Fibroblast of lung (primary cell): ENCODE results near the gene MRPL46. TPM values are rescaled to one million over a fixed set of nuclear protein-coding genes. Genes with fewer than 3 reads are reported as not detected.
"Not testable (repeated sequence)": the region's sequence is repeated elsewhere in the genome, so short reads cannot be mapped to it uniquely, and the experiment has no call there.

ENCODE experiments used
- DNase-seq, 2 donors: peaks; one replicate each; pipeline versions ENCODE4 v3.0.0 to v3.0.0-alpha.2; 2010; ENCODE audit warnings: low read depth in 2 of 2
- H2AFZ ChIP-seq: 2 replicates; pipeline ENCODE4 v1.5.1; 2012; ENCODE audit warnings: low read length, control low read depth, inconsistent platforms
- H3K27ac ChIP-seq: 2 replicates; pipeline ENCODE4 v1.5.1; 2011; ENCODE audit warnings: low read length, control low read depth; ENCODE audit not compliant: insufficient read depth
- H3K27me3 ChIP-seq: 2 replicates; pipeline ENCODE4 v1.5.1; 2011; ENCODE audit warnings: mild to moderate bottlenecking, low read length; ENCODE audit not compliant: control insufficient read depth, insufficient read depth
- H3K36me3 ChIP-seq: 2 replicates; pipeline ENCODE4 v1.5.1; 2011; ENCODE audit warnings: low read length; ENCODE audit not compliant: control insufficient read depth, insufficient read depth
- H3K4me1 ChIP-seq: 2 replicates; pipeline ENCODE4 v1.5.1; 2011; ENCODE audit warnings: low read length; ENCODE audit not compliant: control insufficient read depth, insufficient read depth; ENCODE audit errors: extremely low read depth
- H3K4me2 ChIP-seq: 2 replicates; pipeline ENCODE4 v1.5.1; 2011; ENCODE audit warnings: low read length, control low read depth; ENCODE audit not compliant: insufficient read depth; ENCODE audit errors: extremely low read depth
- H3K4me3 ChIP-seq, 4 experiments: fragments of 200-600 bp in 1 of 4; sonication (generic) in 1 of 4; replicated peaks in 1 of 4; 2 replicates each; pipeline ENCODE4 v1.5.1; 2011 to 2016; ENCODE audit warnings: low read length in 4 of 4, low read depth in 3 of 4, mild to moderate bottlenecking in 3 of 4, control low read depth in 2 of 4, inconsistent platforms in 1 of 4, mixed read lengths in 1 of 4; ENCODE audit not compliant: insufficient read depth in 1 of 4; ENCODE audit errors: control extremely low read depth in 1 of 4
- H3K79me2 ChIP-seq: 2 replicates; pipeline ENCODE4 v1.5.1; 2012; ENCODE audit warnings: mild to moderate bottlenecking, low read length, inconsistent platforms; ENCODE audit not compliant: control insufficient read depth, insufficient read depth
- H3K9ac ChIP-seq: 2 replicates; pipeline ENCODE4 v1.5.1; 2011; ENCODE audit warnings: mild to moderate bottlenecking, low read length, control low read depth; ENCODE audit not compliant: insufficient read depth
- H3K9me3 ChIP-seq: 2 replicates; pipeline ENCODE4 v1.5.1; 2012; ENCODE audit warnings: low read depth, low read length; ENCODE audit not compliant: control insufficient read depth, insufficient read depth
- H4K20me1 ChIP-seq: 2 replicates; pipeline ENCODE4 v1.5.1; 2011; ENCODE audit warnings: low read length; ENCODE audit not compliant: control insufficient read depth, insufficient read depth; ENCODE audit errors: extremely low read depth
- CTCF ChIP-seq, 2 donors: IDR thresholded peaks in 1 of 2; conservative IDR thresholded peaks in 1 of 2; 1 replicate in 1 of 2; 2 replicates in 1 of 2; pipeline ENCODE4 v1.5.1; 2011 to 2012; ENCODE audit warnings: low read length in 2 of 2, control low read depth in 1 of 2, inconsistent platforms in 1 of 2, low read depth in 1 of 2, mild to moderate bottlenecking in 1 of 2
- EZH2 ChIP-seq: IDR thresholded peaks from 2 replicates; pipeline ENCODE4 v1.5.1; 2012; ENCODE audit warnings: low read length, control low read depth, mild to moderate bottlenecking; ENCODE audit errors: missing control alignments
- polyA plus RNA-seq, 2 donors: library from polyadenylated mRNA; depleted of rRNA in 1 of 2; stranded (reverse) in 1 of 2; unstranded in 1 of 2; fragments of >200 nt; gene quantifications; 2 replicates each; pipeline ENCODE4 v1.2.1, GENCODE V29; 2011 to 2012; ENCODE audit warnings: missing spikeins in 1 of 2
- total RNA-seq: library from RNA; depleted of rRNA; stranded (reverse); fragments of >200 nt; gene quantifications from 2 replicates; pipeline ENCODE4 v1.2.1, GENCODE V29; 2014

MRPL46 gene
- total and polyA plus RNA-seq, 2 donors (not counting 1 experiment from before 2014, with no cell fraction given): 13.7 to 21.4 TPM

- Histone ChIP-seq H3K36me3 (no peaks in the 10 kb centered on the region), H2AFZ (no peak overlapping the region), H3K27ac (no peak overlapping the region), H3K9me3 (no peaks in the 10 kb centered on the region), H3K4me2 (no peak overlapping the region), H3K79me2 (no peaks in the 10 kb centered on the region), H4K20me1 (no peaks in the 10 kb centered on the region), H3K9ac (no peak overlapping the region), H3K4me3 (no peak overlapping the region), H3K27me3 (no peaks in the 10 kb centered on the region), H3K4me1 (no peaks in the 10 kb centered on the region)
- TF ChIP-seq CTCF (conservative IDR thresholded peaks at IDR 0.05 in 1 of 2, IDR thresholded peaks at IDR 0.05 in 1 of 2; ENCODE audit: low read depth in 1 of 2, low read length in 2 of 2): no peak
- TF ChIP-seq EZH2: no peak
- DNase-seq: no peak
These were observed 26.0 kb downstream of the MRPL46 start for GRCh38 chr15:88441076-88441730.

GRCh38 chr15:88440021-88440420, 27.2 kb downstream of the MRPL46 start:
- no peaks in the 10 kb centered on the region for H3K9me3 ChIP-seq
- H3K4me3 ChIP-seq: no peak overlapping the region
- no peaks in the 10 kb centered on the region for H4K20me1 ChIP-seq
- no peak overlapping the region for H3K9ac ChIP-seq
- H3K27me3 ChIP-seq: no peaks in the 10 kb centered on the region
- TF ChIP-seq EZH2 (no peak), CTCF (conservative IDR thresholded peaks at IDR 0.05 in 1 of 2, IDR thresholded peaks at IDR 0.05 in 1 of 2; ENCODE audit: low read depth in 1 of 2, low read length in 2 of 2) (no peak)
- no peak overlapping the region for H2AFZ ChIP-seq
- no peak overlapping the region for H3K27ac ChIP-seq
- peak; percentile 5 to 95 for DNase-seq
- H3K36me3 ChIP-seq: no peaks in the 10 kb centered on the region
- no peak overlapping the region for H3K4me2 ChIP-seq
- H3K79me2 ChIP-seq: no peaks in the 10 kb centered on the region
- no peaks in the 10 kb centered on the region for H3K4me1 ChIP-seq

GRCh38 chr15:88438181-88438580, 29.0 kb downstream of the MRPL46 start:
- no peak for DNase-seq
- Histone ChIP-seq H3K4me2 (no peak overlapping the region), H3K9ac (no peak overlapping the region), H4K20me1 (no peaks in the 10 kb centered on the region), H3K36me3 (no peaks in the 10 kb centered on the region), H3K4me3 (no peak overlapping the region), H3K27ac (no peak overlapping the region), H3K9me3 (no peaks in the 10 kb centered on the region), H3K79me2 (no peaks in the 10 kb centered on the region), H2AFZ (no peak overlapping the region), H3K4me1 (no peaks in the 10 kb centered on the region), H3K27me3 (no peaks in the 10 kb centered on the region)
- TF ChIP-seq CTCF (conservative IDR thresholded peaks at IDR 0.05 in 1 of 2, IDR thresholded peaks at IDR 0.05 in 1 of 2; ENCODE audit: low read depth in 1 of 2, low read length in 2 of 2): no peak
- no peak for TF ChIP-seq EZH2

- not testable (repeated sequence) for H3K9me3 ChIP-seq, H2AFZ ChIP-seq, H3K79me2 ChIP-seq, H3K4me1 ChIP-seq, H3K27me3 ChIP-seq, H4K20me1 ChIP-seq, H3K36me3 ChIP-seq, H3K9ac ChIP-seq, H3K27ac ChIP-seq, H3K4me3 ChIP-seq, H3K4me2 ChIP-seq
- peak in 1 of 2 donors; percentile 13 for DNase-seq
These were observed 33.1 kb downstream of the MRPL46 start for GRCh38 chr15:88434106-88434505.
